HG03196 (cell line): ENCODE measurements around the gene SUDS3.

Source experiments
- ATAC-seq: cut with Tn5 transposase; IDR thresholded peaks from one replicate; pipeline ENCODE4 v1.9.1; 2021; ENCODE audit not compliant: unreplicated experiment

The SUDS3 gene

DNA sequence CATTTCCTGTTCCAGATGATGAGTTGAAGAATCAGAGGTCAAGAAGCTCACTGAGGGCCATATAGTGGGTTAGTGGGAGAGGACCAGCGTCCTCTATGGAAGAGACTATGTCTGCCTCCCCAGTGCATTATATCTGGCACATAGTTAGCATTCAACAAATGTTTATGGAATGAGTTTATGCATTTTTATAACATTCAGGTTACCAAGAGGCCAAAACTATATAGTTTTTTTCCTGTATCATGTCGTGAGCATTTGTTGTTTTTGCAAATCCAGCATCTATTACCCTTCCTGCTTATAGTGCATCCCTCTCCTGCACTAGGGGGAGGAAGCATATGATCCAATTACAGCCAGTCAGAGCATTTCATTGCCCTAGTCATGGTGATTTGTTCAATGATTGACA lies 60.6 kb downstream of the SUDS3 start:
- no peak for ATAC-seq

DNA sequence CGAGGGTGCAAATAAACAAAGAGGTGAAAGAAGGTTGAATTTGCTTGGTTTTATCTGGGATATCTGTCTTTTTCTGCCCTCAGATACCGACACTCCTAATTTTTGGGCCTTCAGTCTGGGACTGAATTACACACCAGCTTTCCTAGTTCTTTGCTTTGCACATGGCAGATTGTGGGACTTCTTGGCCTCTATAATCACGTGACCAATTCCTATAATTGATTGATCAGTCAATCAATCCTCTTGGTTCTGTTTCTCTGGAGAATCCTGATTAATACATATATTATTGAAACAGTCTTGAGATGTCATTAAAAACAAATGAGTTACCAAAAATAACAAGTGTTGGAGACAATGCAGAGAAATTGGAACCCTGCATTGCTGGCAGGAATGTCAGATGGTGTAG lies 62.7 kb downstream of the SUDS3 start:
- ATAC-seq: no peak

DNA sequence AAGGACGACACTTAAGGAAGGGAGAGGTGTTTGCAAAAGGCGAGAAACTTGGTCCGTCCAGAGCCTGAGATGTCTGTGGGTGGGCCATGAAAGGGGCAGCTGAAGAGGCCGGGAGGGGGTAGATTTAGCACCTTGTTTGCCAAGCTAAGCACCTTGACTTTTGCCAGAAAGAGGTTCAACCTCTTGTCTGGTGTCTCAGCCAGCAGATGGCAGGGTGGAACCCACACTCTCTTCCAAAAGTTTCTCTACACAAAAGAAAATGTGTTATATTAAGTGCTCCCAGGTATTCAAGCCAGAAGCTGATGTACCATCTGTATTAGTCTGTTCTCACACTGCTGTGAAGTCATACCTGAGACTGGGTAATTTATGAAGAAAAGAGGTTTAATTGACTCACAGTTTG lies 69.9 kb downstream of the SUDS3 start:
- no peak for ATAC-seq

DNA sequence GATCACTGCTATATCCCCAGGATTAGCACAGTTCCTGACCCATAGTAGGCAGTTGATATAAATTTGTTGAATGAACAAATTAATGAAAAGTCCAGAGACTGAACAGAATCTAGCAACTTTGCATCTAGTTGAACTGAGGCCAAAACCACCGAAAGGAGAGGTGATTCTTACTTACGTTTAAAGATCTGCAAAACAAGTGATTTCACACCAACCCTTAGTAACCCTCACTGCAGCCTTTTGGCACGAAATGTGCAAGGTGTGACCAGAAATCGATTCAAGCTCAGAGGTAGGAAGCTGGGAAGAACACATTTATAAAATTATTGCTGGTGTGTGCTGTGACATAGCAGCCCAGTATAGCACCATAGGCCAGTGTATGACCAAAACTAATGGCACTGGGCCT lies 70.8 kb downstream of the SUDS3 start:
- ATAC-seq: no peak

DNA sequence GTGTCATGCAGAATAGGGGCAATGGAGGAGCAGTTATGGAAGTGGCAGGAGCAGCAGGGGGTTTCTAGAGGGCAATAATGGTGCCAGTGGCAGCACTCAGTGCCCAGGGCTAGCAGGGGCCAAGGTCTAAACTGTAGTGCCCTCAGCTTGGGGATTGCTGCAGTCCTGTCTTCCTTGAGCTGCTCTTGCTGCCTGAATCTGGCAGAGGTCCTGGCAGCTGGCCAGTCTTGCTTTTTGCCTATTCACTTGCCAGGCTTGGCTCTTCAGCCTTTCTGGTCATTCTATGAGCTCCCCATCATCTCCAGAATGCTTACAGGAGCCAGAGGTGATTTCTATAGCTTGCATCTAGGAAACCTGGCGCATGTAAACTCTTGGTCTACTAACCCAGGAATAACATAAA lies 72.0 kb downstream of the SUDS3 start:
- ATAC-seq: no peak

DNA sequence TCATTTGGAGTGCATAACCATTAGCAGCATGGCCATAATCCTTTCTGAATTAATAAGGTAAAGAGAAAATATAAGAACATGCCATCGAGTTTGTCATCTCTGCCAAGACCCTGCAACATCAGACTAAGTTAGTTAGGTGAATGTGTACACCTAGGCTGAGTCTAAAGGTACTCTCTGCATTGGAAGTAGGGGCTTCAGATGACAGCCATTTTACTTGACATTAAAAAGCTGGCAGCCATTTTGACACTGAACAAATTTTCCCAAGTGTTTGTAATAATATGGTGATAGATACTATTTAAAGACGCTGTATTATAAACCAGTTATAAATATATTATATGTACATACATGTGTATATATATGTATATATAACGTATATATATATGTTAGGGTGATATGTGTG lies 79.0 kb downstream of the SUDS3 start:
- no peak for ATAC-seq

DNA sequence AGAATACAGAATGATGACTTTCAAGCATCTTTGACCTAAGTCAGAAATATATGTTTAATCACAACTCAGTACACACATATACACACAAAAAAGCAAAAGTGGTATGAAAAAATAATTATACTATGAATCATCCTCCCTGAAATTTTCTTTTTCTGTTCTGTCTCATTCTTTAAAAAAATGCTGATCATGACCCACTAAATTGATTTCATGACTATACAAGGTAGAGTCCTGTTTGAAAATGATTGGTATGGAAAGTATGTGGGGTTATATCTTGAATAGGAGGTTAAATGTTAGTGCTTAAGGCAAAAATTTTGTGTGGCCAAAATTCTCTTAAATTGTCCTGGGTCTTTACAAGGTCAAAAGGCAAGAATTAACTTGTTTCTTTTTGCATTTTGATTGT lies 80.4 kb downstream of the SUDS3 start:
- ATAC-seq: no peak

DNA sequence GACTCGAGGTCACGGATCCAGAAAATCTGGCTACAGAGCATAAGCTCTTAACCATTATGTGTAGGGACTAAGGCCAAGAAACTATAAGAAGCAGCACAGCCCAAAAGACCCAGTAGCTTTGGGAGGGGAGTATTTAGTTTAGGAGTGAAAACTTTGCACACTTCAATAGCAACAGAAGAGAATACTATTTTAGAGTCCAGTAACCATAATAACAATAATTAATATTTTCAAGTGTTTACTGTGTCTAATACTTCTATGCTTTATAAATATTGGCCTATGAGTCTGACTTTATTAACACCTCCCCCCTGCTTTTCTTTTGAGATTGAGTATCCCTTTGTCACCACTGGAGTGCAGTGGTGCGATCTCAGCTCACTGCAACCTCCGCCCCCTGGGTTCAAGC lies 82.8 kb downstream of the SUDS3 start:
- no peak for ATAC-seq

DNA sequence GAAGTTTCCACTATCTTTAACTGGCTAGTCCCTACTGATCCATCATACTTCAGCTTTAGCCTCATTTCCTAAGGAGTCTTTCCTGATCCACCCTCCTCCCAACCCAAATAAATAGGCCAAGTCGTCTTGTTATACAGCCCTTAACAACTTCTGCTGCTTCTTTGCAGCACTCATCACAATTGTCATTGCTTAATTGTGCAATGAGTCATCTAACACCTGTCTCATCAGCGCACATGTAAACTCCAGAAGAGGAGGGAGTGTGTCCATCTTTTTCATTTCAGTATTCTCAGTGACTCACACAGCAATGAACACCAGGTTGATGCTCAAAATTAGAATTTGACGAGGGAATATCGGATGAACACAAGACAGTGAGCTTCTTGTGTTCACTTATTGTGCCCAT lies 87.3 kb downstream of the SUDS3 start:
- ATAC-seq: no peak

DNA sequence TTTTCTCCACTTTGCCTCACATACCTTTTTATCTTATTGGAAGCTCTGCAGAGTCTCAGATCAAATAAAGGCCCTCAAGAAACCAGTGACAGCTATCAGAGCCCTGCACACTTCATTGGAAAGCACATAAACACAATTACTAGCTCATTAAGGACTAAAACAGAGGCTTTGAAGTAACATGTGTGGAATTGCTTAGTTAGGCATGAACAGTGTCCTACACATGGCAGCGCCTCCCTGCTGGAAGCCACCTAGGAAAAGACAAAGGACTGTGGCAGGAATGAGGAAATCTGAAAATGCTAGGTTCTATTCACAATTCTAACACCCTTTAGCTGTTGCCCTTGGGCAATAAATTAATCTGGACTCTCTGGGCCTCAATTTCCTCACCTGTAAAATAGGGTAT lies 89.4 kb downstream of the SUDS3 start:
- no peak for ATAC-seq
